ENCODE measurements around the gene MTUS2. TPM values are rescaled to one million over a fixed set of nuclear protein-coding genes. Genes with fewer than 3 reads are reported as not detected.

MTUS2 gene
- total and polyA plus RNA-seq, 10 of the 15 experiments (the other 5 are each of a cell fraction or from before 2014, with no cell fraction given), result under 0.01 to 0.05 (median 0.02) TPM; not detected in 6

GRCh38 chr13:29476046-29476445 lies 655.9 kb downstream of the MTUS2 start:
- ATAC-seq (no peak), FAIRE-seq (no peak), DNase-seq (ENCODE audit: low read depth, low spot score) (no peak)
- in situ Hi-C loops (cut with MboI), result no loop called here
- POLR2A ChIA-PET, result no interaction called here
- intact Hi-C loops (cut with micrococcal nuclease; ENCODE audit: unreplicated experiment), result loop anchor here (10.0 kb wide), 1 partner anchor 229 kb away; no protein-coding TSS in a partner anchor
- RAD21 ChIA-PET (ENCODE audit: unreplicated experiment), result no interaction called here
- no peaks in the 10 kb centered on the region for H3K36me3 ChIP-seq (ENCODE audit: control insufficient read depth in 2 of 2, insufficient read depth in 2 of 2, low read length in 1 of 2)
- CTCF ChIA-PET, result interaction anchor here (1.0 to 5.6 kb wide), 3 partner anchors 21 to 284 kb away, joined by 3 to 42 read pairs (median 6); no protein-coding TSS in a partner anchor
- no peaks in the 10 kb centered on the region for H3K79me2 ChIP-seq (ENCODE audit: control insufficient read depth, insufficient read depth, low read length)
- H3K9me3 ChIP-seq (replicated peaks; ENCODE audit: control insufficient read depth, insufficient read depth, low read length), result no peaks in the 10 kb centered on the region
- H3K27me3 ChIP-seq (replicated peaks in 1 of 2; ENCODE audit: control insufficient read depth in 2 of 2, insufficient read depth in 2 of 2, low read length in 1 of 2), result no peaks in the 10 kb centered on the region; a peak in 1 of 4 replicates
- no peak overlapping the region for H3K4me2 ChIP-seq (ENCODE audit: control insufficient read depth, insufficient read depth)
- no TSS peak for BruUV-seq (replicated peaks)
- SMC1A ChIA-PET (ENCODE audit: uncharacterized antibody, unreplicated experiment), result interaction anchor here (1.3 kb wide), 1 partner anchor 21 kb away, joined by 3 read pairs; no protein-coding TSS in a partner anchor
- H2AFZ ChIP-seq (ENCODE audit: control insufficient read depth, low read depth, low read length), result no peak overlapping the region
- no peaks in the 10 kb centered on the region for H3K4me1 ChIP-seq (ENCODE audit: control insufficient read depth, insufficient read depth, low read length)
- no peak overlapping the region for H3K27ac ChIP-seq (ENCODE audit: control insufficient read depth, insufficient read depth)
- no peaks in the 10 kb centered on the region for H4K20me1 ChIP-seq (ENCODE audit: control insufficient read depth, insufficient read depth)
- H3K9ac ChIP-seq (ENCODE audit: control insufficient read depth, insufficient read depth, low read length), result no peak overlapping the region
- H3K4me3 ChIP-seq, result no peak overlapping the region
- 12% methylated on average over 3 of the region's 3 CpGs for WGBS (ENCODE audit: insufficient coverage, insufficient replicate concordance, low lambda C conversion rate, missing lambda C conversion rate)
- TF ChIP-seq ELK1 (IDR thresholded peaks at IDR 0.05; ENCODE audit: low read depth, low read length), result no peak
- TF ChIP-seq CTCF (IDR thresholded peaks at IDR 0.05 in 2 of 3, conservative IDR thresholded peaks at IDR 0.05 in 1 of 3; ENCODE audit: control insufficient read depth in 2 of 3, extremely low read depth in 1 of 3, insufficient read depth in 1 of 3, low read depth in 3 of 3, low read length in 3 of 3), result no peak
- TF ChIP-seq SREBF2 (IDR thresholded peaks at IDR 0.05; ENCODE audit: low read length), result no peak
- TF ChIP-seq ZNF217 (IDR thresholded peaks at IDR 0.05), result no peak
- TF ChIP-seq SUPT20H (IDR thresholded peaks at IDR 0.05; ENCODE audit: borderline replicate concordance, control insufficient read depth, low read depth, low read length), result no peak
- TF ChIP-seq CBFB (IDR thresholded peaks at IDR 0.05; ENCODE audit: low read depth), result no peak
- no peak for TF ChIP-seq MAX (IDR thresholded peaks at IDR 0.05; ENCODE audit: low read depth, low read length)
- no peak for TF ChIP-seq SKIL (IDR thresholded peaks at IDR 0.05; ENCODE audit: low read depth, poor library complexity, severe bottlenecking)
- no peak for TF ChIP-seq NFYA (IDR thresholded peaks at IDR 0.05; ENCODE audit: borderline replicate concordance, low read depth, low read length)
- no peak for TF ChIP-seq PKNOX1 (IDR thresholded peaks at IDR 0.05)
- no peak for TF ChIP-seq ZZZ3 (IDR thresholded peaks at IDR 0.05; ENCODE audit: control insufficient read depth, insufficient read length, low read depth)
- no peak for TF ChIP-seq HCFC1 (IDR thresholded peaks at IDR 0.05; ENCODE audit: low read length)
- no peak for TF ChIP-seq ETV6 (conservative IDR thresholded peaks at IDR 0.05 in 1 of 2, IDR thresholded peaks at IDR 0.05 in 1 of 2; ENCODE audit: borderline replicate concordance in 1 of 2, low read depth in 1 of 2)
- no peak for TF ChIP-seq TBL1XR1 (IDR thresholded peaks at IDR 0.05; ENCODE audit: low read depth, low read length)
- no peak for TF ChIP-seq RFX5 (IDR thresholded peaks at IDR 0.05; ENCODE audit: low read depth, low read length)
- TF ChIP-seq RUNX3 (IDR thresholded peaks at IDR 0.05; ENCODE audit: low read length), result no peak
- TF ChIP-seq NR2F1 (conservative IDR thresholded peaks at IDR 0.05), result no peak
